ENCODE measurements around the gene MALAT1. TPM values are rescaled to one million over a fixed set of nuclear protein-coding genes. Genes with fewer than 3 reads are reported as not detected.
"Not testable (repeated sequence)": the region's sequence is repeated elsewhere in the genome, so short reads cannot be mapped to it uniquely, and the experiment has no call there.

Gene MALAT1
- total RNA-seq, 1 experiment from 2014 or later = 258 TPM

DNA sequence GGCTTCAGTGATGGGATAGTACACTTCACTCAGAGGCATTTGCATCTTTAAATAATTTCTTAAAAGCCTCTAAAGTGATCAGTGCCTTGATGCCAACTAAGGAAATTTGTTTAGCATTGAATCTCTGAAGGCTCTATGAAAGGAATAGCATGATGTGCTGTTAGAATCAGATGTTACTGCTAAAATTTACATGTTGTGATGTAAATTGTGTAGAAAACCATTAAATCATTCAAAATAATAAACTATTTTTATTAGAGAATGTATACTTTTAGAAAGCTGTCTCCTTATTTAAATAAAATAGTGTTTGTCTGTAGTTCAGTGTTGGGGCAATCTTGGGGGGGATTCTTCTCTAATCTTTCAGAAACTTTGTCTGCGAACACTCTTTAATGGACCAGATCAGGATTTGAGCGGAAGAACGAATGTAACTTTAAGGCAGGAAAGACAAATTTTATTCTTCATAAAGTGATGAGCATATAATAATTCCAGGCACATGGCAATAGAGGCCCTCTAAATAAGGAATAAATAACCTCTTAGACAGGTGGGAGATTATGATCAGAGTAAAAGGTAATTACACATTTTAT lies 4.6 kb downstream of the MALAT1 start:
- DNase-seq = no peak
- peak overlapping the region; percentile 87 for H3K4me3 ChIP-seq
- peaks cover 81% of the 10 kb centered on the region for H3K36me3 ChIP-seq
- H3K27me3 ChIP-seq = no peaks in the 10 kb centered on the region; the same call in 1 of the 2 replicates
- H3K9me3 ChIP-seq = no peaks in the 10 kb centered on the region

GRCh38 chr11:65503949-65504673 lies 5.3 kb downstream of the MALAT1 start:
- Histone ChIP-seq H3K4me3 (peak overlapping the region; percentile 87), H3K27me3 (no peaks in the 10 kb centered on the region; the same call in 1 of the 2 replicates), H3K36me3 (peaks cover 80% of the 10 kb centered on the region), H3K9me3 (no peaks in the 10 kb centered on the region)
- DNase-seq = no peak

DNA sequence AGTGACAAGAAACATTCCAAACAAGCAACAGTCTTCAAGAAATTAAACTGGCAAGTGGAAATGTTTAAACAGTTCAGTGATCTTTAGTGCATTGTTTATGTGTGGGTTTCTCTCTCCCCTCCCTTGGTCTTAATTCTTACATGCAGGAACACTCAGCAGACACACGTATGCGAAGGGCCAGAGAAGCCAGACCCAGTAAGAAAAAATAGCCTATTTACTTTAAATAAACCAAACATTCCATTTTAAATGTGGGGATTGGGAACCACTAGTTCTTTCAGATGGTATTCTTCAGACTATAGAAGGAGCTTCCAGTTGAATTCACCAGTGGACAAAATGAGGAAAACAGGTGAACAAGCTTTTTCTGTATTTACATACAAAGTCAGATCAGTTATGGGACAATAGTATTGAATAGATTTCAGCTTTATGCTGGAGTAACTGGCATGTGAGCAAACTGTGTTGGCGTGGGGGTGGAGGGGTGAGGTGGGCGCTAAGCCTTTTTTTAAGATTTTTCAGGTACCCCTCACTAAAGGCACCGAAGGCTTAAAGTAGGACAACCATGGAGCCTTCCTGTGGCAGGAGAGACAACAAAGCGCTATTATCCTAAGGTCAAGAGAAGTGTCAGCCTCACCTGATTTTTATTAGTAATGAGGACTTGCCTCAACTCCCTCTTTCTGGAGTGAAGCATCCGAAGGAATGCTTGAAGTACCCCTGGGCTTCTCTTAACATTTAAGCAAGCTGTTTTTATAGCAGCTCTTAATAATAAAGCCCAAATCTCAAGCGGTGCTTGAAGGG lies 6.0 kb downstream of the MALAT1 start:
- Histone ChIP-seq H3K27me3 (no peaks in the 10 kb centered on the region; the same call in 1 of the 2 replicates), H3K4me3 (peak overlapping the region; percentile 87), H3K36me3 (peaks cover 74% of the 10 kb centered on the region), H3K9me3 (no peaks in the 10 kb centered on the region)
- no peak for DNase-seq

- Histone ChIP-seq H3K36me3 (peaks cover 66% of the 10 kb centered on the region), H3K9me3 (no peaks in the 10 kb centered on the region), H3K4me3 (peak overlapping the region; percentile 87), H3K27me3 (no peaks in the 10 kb centered on the region; the same call in 1 of the 2 replicates)
- no peak for DNase-seq
Observed at GRCh38 chr11:65505466-65506289, 6.8 kb downstream of the MALAT1 start.

- DNase-seq = no peak
- Histone ChIP-seq H3K4me3 (peak overlapping the region; percentile 87), H3K36me3 (peaks cover 59% of the 10 kb centered on the region), H3K9me3 (no peaks in the 10 kb centered on the region), H3K27me3 (no peaks in the 10 kb centered on the region; the same call in 1 of the 2 replicates)
Observed at GRCh38 chr11:65506290-65506771, 7.5 kb downstream of the MALAT1 start.

GRCh38 chr11:65506772-65507505 lies 8.1 kb downstream of the MALAT1 start:
- peak overlapping the region; percentile 87 for H3K4me3 ChIP-seq
- H3K36me3 ChIP-seq = peaks cover 53% of the 10 kb centered on the region
- no peaks in the 10 kb centered on the region; the same call in 1 of the 2 replicates for H3K27me3 ChIP-seq
- DNase-seq = peak; percentile 67
- H3K9me3 ChIP-seq = no peaks in the 10 kb centered on the region

- not testable (repeated sequence) for H3K27me3 ChIP-seq, H3K9me3 ChIP-seq, H3K36me3 ChIP-seq, DNase-seq, H3K4me3 ChIP-seq
Observed at GRCh38 chr11:65512311-65512710, 13.5 kb downstream of the MALAT1 start.

- H3K9me3 ChIP-seq = no peaks in the 10 kb centered on the region
- DNase-seq = no peak
- H3K27me3 ChIP-seq = no peaks in the 10 kb centered on the region
- H3K4me3 ChIP-seq = no peak overlapping the region
- H3K36me3 ChIP-seq = no peaks in the 10 kb centered on the region
Observed at GRCh38 chr11:65516135-65516968, 17.5 kb downstream of the MALAT1 start.

DNA sequence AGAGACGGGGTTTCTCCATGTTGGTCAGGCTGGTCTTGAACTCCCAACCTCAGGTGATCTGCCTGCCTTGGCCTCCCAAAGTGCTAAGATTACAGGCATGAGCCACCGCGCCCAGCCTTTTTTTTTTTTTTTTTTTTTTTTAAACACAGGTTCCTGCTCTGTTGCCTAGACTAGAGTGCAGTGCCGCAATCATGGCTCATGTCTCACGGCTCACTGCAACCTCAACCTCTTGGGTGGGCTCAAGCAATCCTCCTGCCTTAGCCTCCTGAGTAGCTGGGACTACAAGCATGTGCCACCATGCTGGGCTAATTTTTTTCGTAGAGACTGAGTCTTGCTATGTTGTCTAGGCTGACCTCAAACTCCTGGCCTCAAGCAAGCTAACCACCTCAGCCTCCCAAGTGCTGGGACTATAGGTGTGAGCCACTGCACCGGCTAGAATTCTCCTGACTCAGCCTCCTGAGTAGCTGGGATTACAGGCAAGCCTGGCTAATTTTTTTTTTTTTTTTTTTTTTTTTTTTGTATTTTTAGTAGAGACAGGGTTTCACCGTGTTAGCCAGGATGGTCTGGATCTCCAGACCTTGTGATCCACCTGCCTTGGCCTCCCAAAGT lies 20.2 kb downstream of the MALAT1 start:
- not testable (repeated sequence) for H3K9me3 ChIP-seq, DNase-seq, H3K27me3 ChIP-seq, H3K36me3 ChIP-seq, H3K4me3 ChIP-seq

DNA sequence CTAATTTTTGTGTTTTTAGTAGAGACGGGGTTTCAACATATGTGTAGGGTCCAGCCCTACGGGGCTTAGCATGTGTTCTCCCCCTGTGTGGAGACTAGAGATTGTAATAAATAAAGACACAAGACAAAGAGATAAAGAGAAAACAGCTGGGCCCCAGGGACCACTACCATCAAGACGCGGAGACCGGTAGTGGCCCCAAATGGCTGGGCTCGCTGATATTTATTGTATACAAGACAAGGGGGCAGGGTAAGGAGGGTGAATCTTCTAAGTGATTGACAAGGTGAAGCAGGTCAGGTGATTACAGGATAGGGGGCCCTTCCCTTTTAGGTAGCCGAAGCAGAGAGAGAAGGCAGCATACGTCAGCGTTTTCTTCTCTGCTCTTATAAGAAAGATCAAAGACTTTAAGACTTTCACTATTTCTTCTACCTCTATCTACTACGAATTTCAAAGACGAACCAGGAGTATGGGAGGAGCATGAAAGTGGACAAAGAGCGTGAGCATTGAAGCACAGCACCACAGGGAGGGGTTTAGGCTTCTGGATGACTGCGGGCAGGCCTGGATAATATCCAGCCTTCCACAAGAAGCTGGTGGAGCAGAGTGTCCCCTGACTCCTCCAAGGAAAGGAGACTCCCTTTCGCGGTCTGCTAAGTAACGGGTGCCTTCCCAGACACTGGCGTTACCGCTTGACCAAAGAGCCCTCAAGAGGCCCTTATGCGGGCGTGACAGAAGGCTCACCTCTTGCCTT lies 23.1 kb downstream of the MALAT1 start:
- not testable (repeated sequence) for H3K27me3 ChIP-seq, H3K4me3 ChIP-seq, H3K9me3 ChIP-seq, DNase-seq
- peaks cover 14% of the 10 kb centered on the region for H3K36me3 ChIP-seq

- H3K36me3 ChIP-seq = peaks cover 24% of the 10 kb centered on the region
- not testable (repeated sequence) for H3K4me3 ChIP-seq, DNase-seq, H3K9me3 ChIP-seq, H3K27me3 ChIP-seq
Observed at GRCh38 chr11:65522718-65523630, 24.1 kb downstream of the MALAT1 start.

DNA sequence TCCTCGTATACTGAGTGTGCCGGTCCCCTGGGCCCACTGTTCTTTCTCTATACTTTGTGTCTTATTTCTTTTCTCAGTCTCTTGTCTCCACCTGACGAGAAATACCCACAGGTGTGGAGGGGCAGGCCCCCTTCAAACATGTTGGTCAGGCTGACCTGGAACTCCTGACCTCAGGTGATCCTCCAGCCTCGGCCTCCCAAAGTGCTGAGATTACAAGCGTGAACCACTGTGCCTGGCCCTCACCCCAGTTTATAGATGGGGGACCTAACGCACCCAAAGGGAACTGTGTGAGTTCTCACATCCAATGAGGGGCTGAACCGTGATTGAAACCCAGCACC lies 24.8 kb downstream of the MALAT1 start:
- not testable (repeated sequence) for H3K4me3 ChIP-seq, H3K9me3 ChIP-seq, DNase-seq, H3K27me3 ChIP-seq
- peaks cover 30% of the 10 kb centered on the region for H3K36me3 ChIP-seq

DNA sequence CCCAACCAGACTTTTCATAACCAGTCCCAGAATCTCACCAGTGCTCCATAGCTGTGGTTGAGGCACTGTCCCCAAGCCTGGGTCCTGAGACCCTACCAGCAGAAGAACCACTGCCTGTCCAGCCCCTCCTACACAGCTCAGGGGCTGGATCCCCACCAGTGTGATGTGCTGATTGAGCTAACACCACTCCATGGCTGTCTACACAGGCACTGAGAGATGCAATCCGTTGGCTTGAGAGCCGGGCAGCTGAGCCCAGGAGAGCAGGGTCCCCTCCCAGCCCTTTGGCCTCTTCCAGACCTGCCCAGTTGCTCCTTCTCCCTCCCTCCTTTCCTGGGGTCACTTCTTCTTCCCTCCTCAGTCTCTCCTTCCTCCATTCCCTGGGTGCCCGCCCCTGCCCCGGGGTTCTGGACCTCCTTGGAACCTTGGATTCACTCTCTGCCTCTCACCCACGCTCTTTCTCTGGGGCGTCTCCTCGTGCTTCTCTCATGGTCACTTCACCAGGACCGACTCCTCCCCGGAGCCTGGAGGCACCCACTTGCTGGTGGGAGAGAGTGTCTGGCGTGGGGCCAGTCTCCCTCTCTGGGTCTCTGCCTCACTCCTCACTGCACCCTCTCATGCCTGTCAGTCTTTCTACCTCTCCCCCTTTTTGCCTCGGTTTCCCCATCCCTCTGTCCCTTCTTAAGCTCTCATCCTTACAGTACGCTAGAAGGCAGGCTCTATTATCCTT lies 25.3 kb downstream of the MALAT1 start:
- Histone ChIP-seq H3K27me3 (no peaks in the 10 kb centered on the region), H3K36me3 (peaks cover 34% of the 10 kb centered on the region), H3K4me3 (peak overlapping the region; percentile 16), H3K9me3 (no peaks in the 10 kb centered on the region)
- DNase-seq = no peak

Data from MG63 (cell line).